GM12865 (cell line): ENCODE results near the gene MOB2.

Experiments used
- DNase-seq: peaks from one replicate; pipeline ENCODE4 v3.0.0; 2010; ENCODE audit warnings: low read depth
- H3K4me3 ChIP-seq: 2 replicates; pipeline ENCODE4 v1.5.1; 2011; ENCODE audit warnings: mild to moderate bottlenecking, low read depth, low read length, control low read depth
- CTCF ChIP-seq: IDR thresholded peaks from 2 replicates; pipeline ENCODE4 v1.5.1; 2011; ENCODE audit warnings: low read length, control low read depth, low read depth, inconsistent platforms; ENCODE audit not compliant: insufficient read depth; ENCODE audit errors: missing control alignments

Gene MOB2

DNA sequence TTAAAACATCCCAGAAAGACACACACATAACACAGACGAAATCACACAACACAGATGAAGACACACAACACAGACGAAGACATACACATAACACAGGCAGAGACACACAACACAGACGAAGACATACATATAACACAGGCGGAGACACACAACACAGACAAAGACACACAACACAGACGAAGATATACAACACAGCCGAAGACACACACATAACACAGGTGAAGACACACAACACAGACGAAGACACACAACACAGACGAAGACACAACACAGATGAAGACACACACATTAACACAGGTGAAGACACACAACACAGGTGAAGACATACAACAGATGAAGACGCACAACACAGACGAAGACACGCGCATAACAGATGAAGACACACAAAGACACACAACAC lies 4.8 kb upstream of the MOB2 start:
- no peak for TF ChIP-seq CTCF
- no peak for DNase-seq
- no peak overlapping the region for H3K4me3 ChIP-seq

DNA sequence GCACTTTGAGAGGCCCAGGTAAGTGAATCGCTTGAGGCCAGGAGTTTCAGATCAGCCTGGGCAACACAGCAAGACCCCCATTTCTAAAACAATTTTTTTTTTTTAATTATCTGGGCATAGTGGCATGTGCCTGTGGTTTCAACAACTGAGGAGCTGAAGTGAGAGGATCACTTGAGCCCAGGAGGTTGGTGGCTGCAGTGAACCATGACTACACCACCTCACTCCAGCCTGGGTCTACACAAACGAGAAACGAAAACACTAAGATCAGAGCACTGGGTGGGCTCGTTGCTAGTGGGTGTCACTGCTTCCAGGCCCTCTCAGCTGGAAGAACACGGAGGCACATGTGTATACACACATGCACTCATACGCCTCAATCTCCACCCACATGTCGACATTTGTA lies 4.1 kb upstream of the MOB2 start:
- no peak overlapping the region for H3K4me3 ChIP-seq
- no peak for TF ChIP-seq CTCF
- DNase-seq: no peak

GRCh38 chr11:1488575-1489180 lies 2.1 kb upstream of the MOB2 start:
- no peak overlapping the region for H3K4me3 ChIP-seq
- no peak for DNase-seq
- TF ChIP-seq CTCF: no peak

GRCh38 chr11:1487851-1488574 lies 1.4 kb upstream of the MOB2 start:
- peak; percentile 18 for DNase-seq
- H3K4me3 ChIP-seq: no peak overlapping the region
- TF ChIP-seq CTCF: no peak

- no peak for DNase-seq
- no peak for TF ChIP-seq CTCF
- H3K4me3 ChIP-seq: no peak overlapping the region
These were observed 692 bp upstream of the MOB2 start for GRCh38 chr11:1487091-1487850.

DNA sequence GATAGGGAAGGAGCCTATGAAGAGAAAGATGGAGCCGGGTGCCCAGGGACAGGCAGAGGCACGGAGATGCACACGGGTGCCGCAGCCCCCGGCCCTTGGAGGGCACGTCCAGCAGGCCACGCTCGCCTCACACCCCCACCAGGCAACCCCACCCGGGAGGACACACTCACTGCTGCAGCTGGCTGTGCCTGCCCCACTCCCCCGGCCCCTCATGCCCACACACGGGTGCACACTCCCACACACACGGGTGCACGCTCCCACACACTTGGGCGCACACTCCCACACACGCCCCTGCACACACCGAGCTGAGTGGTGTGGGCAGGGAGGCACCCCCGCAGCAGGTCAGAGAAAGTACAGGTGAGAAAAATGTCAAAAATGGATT lies 1.1 kb downstream of the MOB2 start:
- no peak for TF ChIP-seq CTCF
- no peak for DNase-seq

More for the DNA sequence above, 1.1 kb downstream of the MOB2 start:
- H3K4me3 ChIP-seq: no peak overlapping the region
